ENCODE results near the gene CNTNAP4. TPM values are rescaled to one million over a fixed set of nuclear protein-coding genes. Genes with fewer than 3 reads are reported as not detected.

The CNTNAP4 gene
- total RNA-seq, 1 donor from 2014 or later: 0.10 TPM

- TF ChIP-seq CTCF (IDR thresholded peaks at IDR 0.05; ENCODE audit: unreplicated experiment): no peak
- Mint-ChIP-seq H3K9me3 (ENCODE audit: unreplicated experiment) (no peaks in the 10 kb centered on the region), H3K27me3 (ENCODE audit: unreplicated experiment) (no peaks in the 10 kb centered on the region), H3K4me1 (ENCODE audit: unreplicated experiment) (no peaks in the 10 kb centered on the region), H3K4me3 (ENCODE audit: unreplicated experiment) (no peak overlapping the region), H3K27ac (ENCODE audit: unreplicated experiment) (no peak overlapping the region), H3K36me3 (ENCODE audit: low read depth, unreplicated experiment) (peaks cover 4% of the 10 kb centered on the region)
- no peak for DNase-seq (ENCODE audit: low spot score)
Measured at GRCh38 chr16:76237471-76237870, 39.7 kb upstream of the CNTNAP4 start.

GRCh38 chr16:76241755-76242154, 35.4 kb upstream of the CNTNAP4 start:
- Mint-ChIP-seq H3K27ac (ENCODE audit: unreplicated experiment) (no peak overlapping the region), H3K36me3 (ENCODE audit: low read depth, unreplicated experiment) (no peaks in the 10 kb centered on the region), H3K27me3 (ENCODE audit: unreplicated experiment) (no peaks in the 10 kb centered on the region), H3K9me3 (ENCODE audit: unreplicated experiment) (no peaks in the 10 kb centered on the region), H3K4me1 (ENCODE audit: unreplicated experiment) (no peaks in the 10 kb centered on the region), H3K4me3 (ENCODE audit: unreplicated experiment) (no peak overlapping the region)
- TF ChIP-seq CTCF (IDR thresholded peaks at IDR 0.05; ENCODE audit: unreplicated experiment): no peak
- no peak for DNase-seq (ENCODE audit: low spot score)

GRCh38 chr16:76243620-76244019, 33.6 kb upstream of the CNTNAP4 start:
- no peaks in the 10 kb centered on the region for H3K4me1 Mint-ChIP-seq (ENCODE audit: unreplicated experiment)
- H3K9me3 Mint-ChIP-seq (ENCODE audit: unreplicated experiment): peaks cover 11% of the 10 kb centered on the region
- DNase-seq (ENCODE audit: low spot score): no peak
- no peak overlapping the region for H3K4me3 Mint-ChIP-seq (ENCODE audit: unreplicated experiment)
- H3K36me3 Mint-ChIP-seq (ENCODE audit: low read depth, unreplicated experiment): no peaks in the 10 kb centered on the region
- no peak overlapping the region for H3K27ac Mint-ChIP-seq (ENCODE audit: unreplicated experiment)
- H3K27me3 Mint-ChIP-seq (ENCODE audit: unreplicated experiment): no peaks in the 10 kb centered on the region
- no peak for TF ChIP-seq CTCF (IDR thresholded peaks at IDR 0.05; ENCODE audit: unreplicated experiment)

- DNase-seq (ENCODE audit: low spot score): no peak
- Mint-ChIP-seq H3K36me3 (ENCODE audit: low read depth, unreplicated experiment) (no peaks in the 10 kb centered on the region), H3K4me3 (ENCODE audit: unreplicated experiment) (no peak overlapping the region), H3K27ac (ENCODE audit: unreplicated experiment) (no peak overlapping the region), H3K27me3 (ENCODE audit: unreplicated experiment) (no peaks in the 10 kb centered on the region), H3K9me3 (ENCODE audit: unreplicated experiment) (peaks cover 11% of the 10 kb centered on the region), H3K4me1 (ENCODE audit: unreplicated experiment) (no peaks in the 10 kb centered on the region)
- TF ChIP-seq CTCF (IDR thresholded peaks at IDR 0.05; ENCODE audit: unreplicated experiment): no peak
Measured at GRCh38 chr16:76246587-76246986, 30.6 kb upstream of the CNTNAP4 start.

- peak; percentile 35 for TF ChIP-seq CTCF (IDR thresholded peaks at IDR 0.05; ENCODE audit: unreplicated experiment)
- Mint-ChIP-seq H3K27me3 (ENCODE audit: unreplicated experiment) (no peaks in the 10 kb centered on the region), H3K9me3 (ENCODE audit: unreplicated experiment) (peaks cover 3% of the 10 kb centered on the region)
Measured at GRCh38 chr16:76265434-76266045, 11.7 kb upstream of the CNTNAP4 start.

More at GRCh38 chr16:76265434-76266045, 11.7 kb upstream of the CNTNAP4 start:
- Mint-ChIP-seq H3K27ac (ENCODE audit: unreplicated experiment) (no peak overlapping the region), H3K36me3 (ENCODE audit: low read depth, unreplicated experiment) (no peaks in the 10 kb centered on the region), H3K4me1 (ENCODE audit: unreplicated experiment) (no peaks in the 10 kb centered on the region), H3K4me3 (ENCODE audit: unreplicated experiment) (no peak overlapping the region)
- peak; percentile 18 for DNase-seq (ENCODE audit: low spot score)
